GM12892 (cell line): ENCODE data around the gene DYNLRB2.

Experiments
- POLR2A ChIP-seq: IDR thresholded peaks from 2 replicates; pipeline ENCODE4 v1.6.1; 2011; ENCODE audit warnings: low read depth, low read length, control low read depth
- POLR2AphosphoS5 ChIP-seq: IDR thresholded peaks from 2 replicates; pipeline ENCODE4 v1.6.1; 2011; ENCODE audit warnings: low read depth, low read length, control low read depth
- TAF1 ChIP-seq: IDR thresholded peaks from 2 replicates; pipeline ENCODE4 v1.6.1; 2011; ENCODE audit warnings: low read depth, mild to moderate bottlenecking, control low read depth, low read length, borderline replicate concordance

DNA sequence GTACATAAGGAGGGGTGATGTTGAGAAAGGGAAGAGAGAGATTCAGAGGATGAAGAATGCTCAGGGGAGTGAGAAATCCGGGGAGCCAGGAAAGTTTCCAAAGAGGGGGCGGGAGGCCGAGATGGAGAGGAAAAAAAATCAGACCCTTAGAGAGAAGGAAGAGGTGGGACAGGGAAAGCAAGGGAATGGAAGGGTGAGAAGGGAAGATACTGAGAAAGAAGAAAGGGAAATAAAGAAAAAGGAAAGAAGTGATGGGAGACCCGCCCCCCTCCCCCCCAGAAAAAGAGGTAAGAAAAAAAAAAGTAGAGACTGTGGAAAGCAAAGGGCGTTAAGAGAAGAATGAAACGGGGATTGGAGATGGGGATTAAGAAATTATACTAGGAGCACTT, 507 bp downstream of the DYNLRB2 start:
- TF ChIP-seq POLR2AphosphoS5, result no peak
- TF ChIP-seq POLR2A, result no peak
- TF ChIP-seq TAF1, result no peak
